ENCODE results near the gene FAM210B.

Gene FAM210B

GRCh38 chr20:56350842-56351241, 7.9 kb upstream of the FAM210B start:
- TF ChIP-seq CTCF (conservative IDR thresholded peaks at IDR 0.05), result no peak
- H3K27ac ChIP-seq, result peak overlapping the region; percentile 98; the same call in 1 of the 2 replicates

- no peak overlapping the region for H3K27ac ChIP-seq
- no peak for TF ChIP-seq CTCF (conservative IDR thresholded peaks at IDR 0.05)
Measured at GRCh38 chr20:56352345-56353055, 6.3 kb upstream of the FAM210B start.

DNA sequence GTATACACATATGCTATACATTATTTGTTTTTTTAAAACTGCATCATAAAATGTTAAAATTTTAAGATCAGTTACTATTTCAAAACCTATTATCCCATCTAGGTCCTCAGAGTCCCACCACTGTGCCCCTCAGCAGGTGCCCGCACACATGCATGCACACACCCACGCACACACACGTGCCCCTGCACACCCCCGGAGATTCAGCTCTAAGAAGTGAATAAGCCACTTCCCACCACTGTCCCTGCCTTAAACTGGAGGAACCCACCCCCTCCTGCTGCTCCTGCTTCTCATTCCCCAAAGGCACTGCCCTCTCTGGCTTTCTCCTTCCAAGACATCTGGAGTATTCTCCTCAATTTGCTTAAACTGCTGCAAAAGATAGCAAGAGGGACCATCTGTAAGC, 5.4 kb upstream of the FAM210B start:
- TF ChIP-seq CTCF (conservative IDR thresholded peaks at IDR 0.05), result no peak
- H3K27ac ChIP-seq, result no peak overlapping the region

GRCh38 chr20:56358070-56358469, 704 bp upstream of the FAM210B start:
- peak overlapping the region; percentile 88 for H3K27ac ChIP-seq
- TF ChIP-seq CTCF (conservative IDR thresholded peaks at IDR 0.05), result no peak

DNA sequence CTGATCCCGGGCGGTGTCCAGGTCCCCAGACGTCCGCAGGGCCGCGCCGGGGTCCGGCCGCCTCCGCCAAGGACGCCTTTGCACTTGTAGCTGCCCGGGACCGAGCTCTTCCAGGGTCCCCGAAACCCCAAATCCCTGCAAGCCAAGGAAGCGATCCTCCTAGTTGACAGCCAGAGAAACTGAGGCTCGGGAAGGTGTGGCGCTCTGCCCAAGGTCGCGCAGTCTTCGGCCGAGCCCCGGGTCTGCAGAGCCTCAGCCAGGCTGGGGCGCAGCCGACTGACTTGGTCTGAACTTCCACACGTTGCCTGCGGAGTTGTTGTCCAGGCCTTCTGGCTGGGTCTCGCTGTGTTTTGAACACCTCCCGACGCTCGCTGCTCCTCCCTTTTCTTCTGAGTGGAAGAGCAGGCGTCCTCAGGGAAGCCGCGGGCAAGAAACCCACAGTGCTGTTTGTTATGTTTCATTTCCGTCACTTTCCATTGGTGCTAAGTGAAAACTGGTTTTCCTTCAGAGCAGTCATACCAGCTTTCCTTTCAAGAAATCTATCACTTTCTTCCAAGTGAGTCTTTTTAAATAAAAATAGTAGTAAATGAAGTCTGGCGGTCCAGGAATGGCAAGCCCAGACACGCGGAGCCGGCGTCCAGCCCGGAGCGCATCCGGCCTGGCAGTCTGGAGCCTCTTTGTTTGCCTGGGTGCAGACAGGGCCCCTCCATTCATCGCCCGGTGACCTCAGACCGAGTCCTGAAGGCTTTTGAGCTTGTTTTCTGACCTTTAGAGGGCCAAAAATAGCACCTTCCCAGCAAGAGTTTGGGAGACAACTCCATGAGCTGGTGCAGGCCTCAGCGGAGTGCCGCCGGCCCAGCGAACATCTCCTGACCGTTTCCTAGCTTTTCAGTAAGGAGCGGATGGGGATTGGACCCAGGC, 698 bp downstream of the FAM210B start:
- no peak for TF ChIP-seq CTCF (conservative IDR thresholded peaks at IDR 0.05)
- H3K27ac ChIP-seq, result peak overlapping the region; percentile 88

DNA sequence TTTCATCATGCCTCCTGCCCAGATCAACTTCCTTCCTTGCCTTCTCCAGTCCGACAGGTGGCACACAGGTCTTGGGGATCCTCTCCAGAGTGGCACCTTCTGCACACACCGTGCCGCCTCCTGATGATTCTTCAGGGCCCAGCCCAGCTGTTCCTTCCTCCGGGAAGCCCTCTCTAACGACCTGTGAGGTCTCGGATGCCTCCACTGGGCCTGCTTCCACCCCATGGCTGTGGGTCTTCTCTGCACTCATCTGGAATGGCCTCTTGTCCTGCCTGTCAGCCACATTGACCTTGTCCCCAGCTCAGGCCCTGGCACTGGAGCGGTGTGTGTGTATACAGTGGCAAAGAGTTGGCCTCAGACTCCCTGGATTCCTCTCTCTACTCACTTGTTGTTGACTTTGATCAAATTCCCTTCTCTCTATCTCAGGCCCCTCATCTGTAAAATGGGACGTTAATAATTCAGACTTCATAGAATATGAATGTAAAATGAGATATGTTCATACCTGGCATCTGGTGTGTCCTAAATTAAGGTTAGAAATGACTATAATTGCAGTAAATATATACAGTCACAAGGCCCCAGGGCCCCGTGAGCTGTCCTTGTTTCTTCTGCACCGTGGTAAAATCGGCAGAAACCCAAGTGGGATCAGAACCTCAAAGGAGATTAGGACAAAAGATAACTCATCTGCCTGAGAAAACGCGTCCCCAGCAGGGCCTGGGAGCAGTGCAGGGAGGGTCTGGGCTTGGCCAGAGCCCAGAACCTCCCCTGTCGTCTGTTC, 1.5 kb downstream of the FAM210B start:
- peak overlapping the region; percentile 88 for H3K27ac ChIP-seq
- no peak for TF ChIP-seq CTCF (conservative IDR thresholded peaks at IDR 0.05)

GRCh38 chr20:56360908-56361205, 2.1 kb downstream of the FAM210B start:
- TF ChIP-seq CTCF (conservative IDR thresholded peaks at IDR 0.05), result no peak
- H3K27ac ChIP-seq, result peak overlapping the region; percentile 88; the same call in 1 of the 2 replicates

Measured in VCaP (cell line).